ENCODE results near the gene RLN2.
A peak's percentile ranks its signal among the peaks of the same experiment; 100 is the strongest.
"Not testable (repeated sequence)": the region's sequence is repeated elsewhere in the genome, so short reads cannot be mapped to it uniquely, and the experiment has no call there.

The RLN2 gene

GRCh38 chr9:5303840-5304795 is at the start of gene RLN2:
RLN2 (minus strand) TSS chr9:5304716; CDS start chr9:5304580, 136 bp downstream.
- not testable (repeated sequence) for H3K27me3 ChIP-seq (ENCODE audit: control insufficient read depth, insufficient read depth, low read length); H3K4me1 ChIP-seq (ENCODE audit: control insufficient read depth, insufficient read depth, low read length); H3K36me3 ChIP-seq (ENCODE audit: control insufficient read depth, insufficient read depth, low read length); H3K9ac ChIP-seq (ENCODE audit: low read length); H3K27ac ChIP-seq (ENCODE audit: low read depth, low read length); H3K4me3 ChIP-seq (ENCODE audit: low read length)

- no peak overlapping the region for H3K9ac ChIP-seq (ENCODE audit: low read length)
- no peaks in the 10 kb centered on the region for H3K4me1 ChIP-seq (ENCODE audit: control insufficient read depth, insufficient read depth, low read length)
- no peaks in the 10 kb centered on the region for H3K36me3 ChIP-seq (ENCODE audit: control insufficient read depth, insufficient read depth, low read length)
- no peak overlapping the region for H3K27ac ChIP-seq (ENCODE audit: low read depth, low read length)
- H3K4me3 ChIP-seq (ENCODE audit: low read length), result no peak overlapping the region
- no peaks in the 10 kb centered on the region for H3K27me3 ChIP-seq (ENCODE audit: control insufficient read depth, insufficient read depth, low read length)
Observed at GRCh38 chr9:5354184-5354583, 49.7 kb upstream of the RLN2 start.

- Histone ChIP-seq H3K4me3 (ENCODE audit: low read length) (no peak overlapping the region), H3K4me1 (ENCODE audit: control insufficient read depth, insufficient read depth, low read length) (no peaks in the 10 kb centered on the region), H3K27me3 (ENCODE audit: control insufficient read depth, insufficient read depth, low read length) (no peaks in the 10 kb centered on the region), H3K9ac (ENCODE audit: low read length) (no peak overlapping the region), H3K27ac (ENCODE audit: low read depth, low read length) (no peak overlapping the region), H3K36me3 (ENCODE audit: control insufficient read depth, insufficient read depth, low read length) (no peaks in the 10 kb centered on the region)
Observed at GRCh38 chr9:5352637-5353248, 48.2 kb upstream of the RLN2 start.

- peak within 1 kb of the TSS; percentile 4 for H3K4me3 ChIP-seq (ENCODE audit: low read length)
Observed at GRCh38 chr9:5338992-5339981, 34.8 kb upstream of the RLN2 start, which contains the start of gene RLN1. RLN1 (minus strand) TSS chr9:5339876; CDS start chr9:5339746, 130 bp downstream.

GRCh38 chr9:5336688-5337087 is 32.2 kb upstream of the RLN2 start:
- Histone ChIP-seq H3K4me1 (ENCODE audit: control insufficient read depth, insufficient read depth, low read length) (no peaks in the 10 kb centered on the region), H3K4me3 (ENCODE audit: low read length) (no peak overlapping the region), H3K27me3 (ENCODE audit: control insufficient read depth, insufficient read depth, low read length) (no peaks in the 10 kb centered on the region), H3K27ac (ENCODE audit: low read depth, low read length) (no peak overlapping the region), H3K9ac (ENCODE audit: low read length) (no peak overlapping the region), H3K36me3 (ENCODE audit: control insufficient read depth, insufficient read depth, low read length) (no peaks in the 10 kb centered on the region)

More at GRCh38 chr9:5338992-5339981, 34.8 kb upstream of the RLN2 start, which contains the start of gene RLN1:
- H3K9ac ChIP-seq (ENCODE audit: low read length); H3K27me3 ChIP-seq (ENCODE audit: control insufficient read depth, insufficient read depth, low read length); H3K36me3 ChIP-seq (ENCODE audit: control insufficient read depth, insufficient read depth, low read length); H3K27ac ChIP-seq (ENCODE audit: low read depth, low read length); H3K4me1 ChIP-seq (ENCODE audit: control insufficient read depth, insufficient read depth, low read length): not testable (repeated sequence)

GRCh38 chr9:5331276-5331675 is 26.8 kb upstream of the RLN2 start:
- H3K9ac ChIP-seq (ENCODE audit: low read length); H3K27me3 ChIP-seq (ENCODE audit: control insufficient read depth, insufficient read depth, low read length); H3K27ac ChIP-seq (ENCODE audit: low read depth, low read length); H3K4me1 ChIP-seq (ENCODE audit: control insufficient read depth, insufficient read depth, low read length); H3K4me3 ChIP-seq (ENCODE audit: low read length); H3K36me3 ChIP-seq (ENCODE audit: control insufficient read depth, insufficient read depth, low read length): not testable (repeated sequence)

- Histone ChIP-seq H3K27me3 (ENCODE audit: control insufficient read depth, insufficient read depth, low read length) (no peaks in the 10 kb centered on the region), H3K4me3 (ENCODE audit: low read length) (no peak overlapping the region), H3K36me3 (ENCODE audit: control insufficient read depth, insufficient read depth, low read length) (no peaks in the 10 kb centered on the region), H3K27ac (ENCODE audit: low read depth, low read length) (no peak overlapping the region), H3K4me1 (ENCODE audit: control insufficient read depth, insufficient read depth, low read length) (no peaks in the 10 kb centered on the region), H3K9ac (ENCODE audit: low read length) (no peak overlapping the region)
Observed at GRCh38 chr9:5326893-5327548, 22.5 kb upstream of the RLN2 start.

- Histone ChIP-seq H3K27me3 (ENCODE audit: control insufficient read depth, insufficient read depth, low read length) (no peaks in the 10 kb centered on the region), H3K27ac (ENCODE audit: low read depth, low read length) (no peak overlapping the region), H3K4me3 (ENCODE audit: low read length) (no peak overlapping the region), H3K4me1 (ENCODE audit: control insufficient read depth, insufficient read depth, low read length) (no peaks in the 10 kb centered on the region), H3K36me3 (ENCODE audit: control insufficient read depth, insufficient read depth, low read length) (no peaks in the 10 kb centered on the region), H3K9ac (ENCODE audit: low read length) (no peak overlapping the region)
Observed at GRCh38 chr9:5326187-5326586, 21.7 kb upstream of the RLN2 start.

GRCh38 chr9:5321601-5322000 is 17.1 kb upstream of the RLN2 start:
- not testable (repeated sequence) for H3K4me3 ChIP-seq (ENCODE audit: low read length); H3K27ac ChIP-seq (ENCODE audit: low read depth, low read length); H3K9ac ChIP-seq (ENCODE audit: low read length); H3K27me3 ChIP-seq (ENCODE audit: control insufficient read depth, insufficient read depth, low read length); H3K4me1 ChIP-seq (ENCODE audit: control insufficient read depth, insufficient read depth, low read length); H3K36me3 ChIP-seq (ENCODE audit: control insufficient read depth, insufficient read depth, low read length)

- Histone ChIP-seq H3K27ac (ENCODE audit: low read depth, low read length) (no peak overlapping the region), H3K4me1 (ENCODE audit: control insufficient read depth, insufficient read depth, low read length) (no peaks in the 10 kb centered on the region), H3K4me3 (ENCODE audit: low read length) (no peak overlapping the region), H3K27me3 (ENCODE audit: control insufficient read depth, insufficient read depth, low read length) (no peaks in the 10 kb centered on the region), H3K36me3 (ENCODE audit: control insufficient read depth, insufficient read depth, low read length) (no peaks in the 10 kb centered on the region), H3K9ac (ENCODE audit: low read length) (no peak overlapping the region)
Observed at GRCh38 chr9:5321058-5321457, 16.5 kb upstream of the RLN2 start.

GRCh38 chr9:5316406-5316805 is 11.9 kb upstream of the RLN2 start:
- not testable (repeated sequence) for H3K27me3 ChIP-seq (ENCODE audit: control insufficient read depth, insufficient read depth, low read length); H3K9ac ChIP-seq (ENCODE audit: low read length); H3K36me3 ChIP-seq (ENCODE audit: control insufficient read depth, insufficient read depth, low read length); H3K4me3 ChIP-seq (ENCODE audit: low read length); H3K4me1 ChIP-seq (ENCODE audit: control insufficient read depth, insufficient read depth, low read length); H3K27ac ChIP-seq (ENCODE audit: low read depth, low read length)
